GM12878 (cell line): ENCODE data around the gene MARCHF9. TPM values are rescaled to one million over a fixed set of nuclear protein-coding genes. Genes with fewer than 3 reads are reported as not detected.

Source experiments
- ASH2L ChIP-seq: fragments of 300-600, 200-600 bp; sonication (generic); IDR thresholded peaks from 2 replicates; pipeline ENCODE4 v1.6.1; 2017; ENCODE audit warnings: low read depth, mild to moderate bottlenecking, borderline replicate concordance
- CHD2 ChIP-seq: IDR thresholded peaks from 2 replicates; pipeline ENCODE4 v1.6.1; 2011; ENCODE audit warnings: low read depth, low read length, improper control_type of control experiment, borderline replicate concordance
- HSF1 ChIP-seq: fragments of 150-350 bp; IDR thresholded peaks from 2 replicates; pipeline ENCODE4 v1.6.1; 2014; ENCODE audit warnings: mild to moderate bottlenecking, low read depth, low read length
- NFXL1 ChIP-seq: fragments of 450-650 bp; IDR thresholded peaks from 2 replicates; pipeline ENCODE4 v1.6.1; 2017; ENCODE audit warnings: antibody characterized with exemption, mild to moderate bottlenecking, borderline replicate concordance
- SUPT20H ChIP-seq: IDR thresholded peaks from 2 replicates; pipeline ENCODE4 v1.6.1; 2011; ENCODE audit warnings: low read depth, mild to moderate bottlenecking, low read length, moderate library complexity, borderline replicate concordance; ENCODE audit not compliant: control insufficient read depth
- ZZZ3 ChIP-seq: IDR thresholded peaks from 2 replicates; pipeline ENCODE4 v1.6.1; 2011; ENCODE audit warnings: low read depth; ENCODE audit not compliant: control insufficient read depth, insufficient read length
- polyA plus RNA-seq, 11 experiments: library from polyadenylated mRNA; depleted of rRNA in 4 of 11; unstranded in 6 of 11; stranded (reverse) in 5 of 11; fragments of >200 nt; fragmentation: Nextera tagmentation in 4 of 11; fragmentation: Illumina TruSeq in 1 of 11; extraction: Ambion mirVana in 4 of 11; extraction: Trizol in 1 of 11; gene quantifications; 1 replicate in 1 of 11; 2 replicates in 10 of 11; pipeline versions ENCODE4 v1.2.1 to v1.2.3, GENCODE V29; 2011 to 2016; ENCODE audit warnings: inconsistent platforms in 2 of 11, missing spikeins in 2 of 11, low read depth in 1 of 11
- total RNA-seq, 4 experiments: library from RNA; depleted of rRNA in 3 of 4; stranded (reverse); fragments of >200 nt in 3 of 4; fragmentation: Illumina TruSeq in 1 of 4; extraction: Trizol in 1 of 4; gene quantifications; 2 replicates each; pipeline versions ENCODE4 v1.2.1 to v1.2.3, GENCODE V29; 2013 to 2021
- TF ChIP-seq, protein P1 (sequence below): fragments of 450-650 bp; formaldehyde crosslinking; IDR thresholded peaks from 2 replicates; pipeline ENCODE4 v1.5.0; 2022; ENCODE audit warnings: mild to moderate bottlenecking, missing genetic modification characterization
- TF ChIP-seq, protein P2 (sequence below): fragments of 450-650 bp; IDR thresholded peaks from 2 replicates; pipeline ENCODE4 v1.6.1; 2017; ENCODE audit warnings: borderline replicate concordance

The MARCHF9 gene
- total and polyA plus RNA-seq, 10 of the 15 experiments (the other 5 are each of a cell fraction or from before 2014, with no cell fraction given), result 2.4 to 29.3 (median 13.0) TPM

DNA sequence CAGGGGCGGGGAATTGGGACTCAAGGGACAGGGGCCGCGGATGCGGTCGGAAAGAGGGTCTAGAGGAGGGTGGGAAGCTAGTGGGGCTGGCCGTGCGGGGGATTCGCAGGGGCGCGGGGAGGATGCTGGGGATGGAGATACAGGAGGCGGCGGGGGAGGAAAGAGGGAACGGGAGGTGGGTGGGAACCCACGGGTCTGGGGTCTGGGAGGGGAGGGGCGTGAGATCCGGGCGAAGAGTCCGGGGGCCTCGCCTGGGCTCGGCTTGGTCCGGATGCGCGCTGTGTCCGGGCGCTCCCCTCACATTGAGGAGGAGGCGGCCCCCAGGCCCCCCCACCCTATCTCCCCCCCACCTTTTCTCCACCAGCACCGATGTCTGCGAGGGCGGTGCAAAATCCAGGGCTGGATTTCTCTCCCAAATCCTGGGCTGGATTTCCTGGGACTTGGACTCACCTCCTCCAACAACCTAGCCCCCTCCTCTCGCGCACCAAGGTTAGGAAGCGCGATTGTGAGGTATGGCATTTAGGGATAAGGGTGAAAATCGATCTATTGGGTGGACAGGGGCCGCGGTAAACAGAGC lies 16.2 kb upstream of the MARCHF9 start, which contains the start of gene AGAP2 (continued):
- TF ChIP-seq, protein P1, sequence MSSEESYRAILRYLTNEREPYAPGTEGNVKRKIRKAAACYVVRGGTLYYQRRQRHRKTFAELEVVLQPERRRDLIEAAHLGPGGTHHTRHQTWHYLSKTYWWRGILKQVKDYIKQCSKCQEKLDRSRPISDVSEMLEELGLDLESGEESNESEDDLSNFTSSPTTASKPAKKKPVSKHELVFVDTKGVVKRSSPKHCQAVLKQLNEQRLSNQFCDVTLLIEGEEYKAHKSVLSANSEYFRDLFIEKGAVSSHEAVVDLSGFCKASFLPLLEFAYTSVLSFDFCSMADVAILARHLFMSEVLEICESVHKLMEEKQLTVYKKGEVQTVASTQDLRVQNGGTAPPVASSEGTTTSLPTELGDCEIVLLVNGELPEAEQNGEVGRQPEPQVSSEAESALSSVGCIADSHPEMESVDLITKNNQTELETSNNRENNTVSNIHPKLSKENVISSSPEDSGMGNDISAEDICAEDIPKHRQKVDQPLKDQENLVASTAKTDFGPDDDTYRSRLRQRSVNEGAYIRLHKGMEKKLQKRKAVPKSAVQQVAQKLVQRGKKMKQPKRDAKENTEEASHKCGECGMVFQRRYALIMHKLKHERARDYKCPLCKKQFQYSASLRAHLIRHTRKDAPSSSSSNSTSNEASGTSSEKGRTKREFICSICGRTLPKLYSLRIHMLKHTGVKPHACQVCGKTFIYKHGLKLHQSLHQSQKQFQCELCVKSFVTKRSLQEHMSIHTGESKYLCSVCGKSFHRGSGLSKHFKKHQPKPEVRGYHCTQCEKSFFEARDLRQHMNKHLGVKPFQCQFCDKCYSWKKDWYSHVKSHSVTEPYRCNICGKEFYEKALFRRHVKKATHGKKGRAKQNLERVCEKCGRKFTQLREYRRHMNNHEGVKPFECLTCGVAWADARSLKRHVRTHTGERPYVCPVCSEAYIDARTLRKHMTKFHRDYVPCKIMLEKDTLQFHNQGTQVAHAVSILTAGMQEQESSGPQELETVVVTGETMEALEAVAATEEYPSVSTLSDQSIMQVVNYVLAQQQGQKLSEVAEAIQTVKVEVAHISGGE (CRISPR knock-in tag), result no peak
- TF ChIP-seq ZZZ3, result no peak
- TF ChIP-seq, protein P2, sequence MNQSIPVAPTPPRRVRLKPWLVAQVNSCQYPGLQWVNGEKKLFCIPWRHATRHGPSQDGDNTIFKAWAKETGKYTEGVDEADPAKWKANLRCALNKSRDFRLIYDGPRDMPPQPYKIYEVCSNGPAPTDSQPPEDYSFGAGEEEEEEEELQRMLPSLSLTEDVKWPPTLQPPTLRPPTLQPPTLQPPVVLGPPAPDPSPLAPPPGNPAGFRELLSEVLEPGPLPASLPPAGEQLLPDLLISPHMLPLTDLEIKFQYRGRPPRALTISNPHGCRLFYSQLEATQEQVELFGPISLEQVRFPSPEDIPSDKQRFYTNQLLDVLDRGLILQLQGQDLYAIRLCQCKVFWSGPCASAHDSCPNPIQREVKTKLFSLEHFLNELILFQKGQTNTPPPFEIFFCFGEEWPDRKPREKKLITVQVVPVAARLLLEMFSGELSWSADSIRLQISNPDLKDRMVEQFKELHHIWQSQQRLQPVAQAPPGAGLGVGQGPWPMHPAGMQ, result no peak
- TF ChIP-seq SUPT20H, result no peak
- TF ChIP-seq CHD2, result no peak
- no peak for TF ChIP-seq NFXL1
- no peak for TF ChIP-seq ASH2L
- no peak for TF ChIP-seq HSF1
